IMR-90 (cell line): ENCODE measurements around the gene SCFD1. TPM values are rescaled to one million over a fixed set of nuclear protein-coding genes. Genes with fewer than 3 reads are reported as not detected.
"Not testable (repeated sequence)": the region's sequence is repeated elsewhere in the genome, so short reads cannot be mapped to it uniquely, and the experiment has no call there.

Experiments used
- ATAC-seq: fragments of 200-7000 bp; cut with Tn5 transposase; 2 replicates; pipeline ENCODE4 v1.9.1; 2020; ENCODE audit warnings: low read depth, mild to moderate bottlenecking, moderate library complexity
- BruUV-seq: library from RNA; stranded (reverse); fragments of 400-500 nt; replicated peaks from 2 replicates; lab custom pipeline; 2021; lab: Mats Ljungman, UMichigan
- CTCF ChIA-PET: fragments of 300-600 bp; formaldehyde crosslinking; extraction: SDS; loops from one replicate; lab custom pipeline; 2021; ENCODE audit warnings: antibody characterized with exemption; lab: Yijun Ruan, JAX
- POLR2A ChIA-PET: fragments of 300-600 bp; sonication (Branson Sonifier 250); formaldehyde crosslinking; loops from one replicate; lab custom pipeline; 2022; ENCODE audit warnings: antibody characterized with exemption; ENCODE audit not compliant: unreplicated experiment; lab: Charles Lee
- DNase-seq: peaks from one replicate; pipeline ENCODE4 v3.0.0; 2013
- H2AFZ ChIP-seq: replicated peaks from 2 replicates; pipeline ENCODE3; 2013; ENCODE audit warnings: low read length, mild to moderate bottlenecking; ENCODE audit not compliant: poor library complexity
- H2AK5ac ChIP-seq: 2 replicates; pipeline ENCODE4 v1.6.1; 2013; ENCODE audit warnings: low read depth, low read length, inconsistent platforms
- H2AK9ac ChIP-seq: replicated peaks from 2 replicates; pipeline ENCODE3; 2013; ENCODE audit warnings: mild to moderate bottlenecking, low read depth, low read length, moderate library complexity; ENCODE audit not compliant: poor library complexity
- H2BK120ac ChIP-seq: 2 replicates; pipeline ENCODE4 v1.6.1; 2013; ENCODE audit warnings: low read depth, low read length, inconsistent platforms
- H2BK15ac ChIP-seq: 3 replicates; pipeline ENCODE4 v1.6.1; 2013; ENCODE audit warnings: low read depth, low read length, inconsistent platforms
- H2BK20ac ChIP-seq: 2 replicates; pipeline ENCODE4 v1.6.1; 2013; ENCODE audit warnings: low read depth, mild to moderate bottlenecking, inconsistent platforms, low read length, moderate library complexity
- H2BK5ac ChIP-seq: 2 replicates; pipeline ENCODE4 v1.6.1; 2013; ENCODE audit warnings: mild to moderate bottlenecking, low read depth, low read length, inconsistent platforms; ENCODE audit not compliant: poor library complexity, severe bottlenecking
- H3K14ac ChIP-seq: replicated peaks from 2 replicates; pipeline ENCODE4 v1.6.1; 2013; ENCODE audit warnings: low read depth, low read length, inconsistent platforms
- H3K18ac ChIP-seq: 2 replicates; pipeline ENCODE4 v1.6.1; 2013; ENCODE audit warnings: low read depth, low read length, control low read depth
- H3K23ac ChIP-seq: 2 replicates; pipeline ENCODE4 v1.6.1; 2013; ENCODE audit warnings: low read depth, low read length, inconsistent platforms
- H3K27ac ChIP-seq: 2 replicates; pipeline ENCODE4 v1.5.1; 2013; ENCODE audit warnings: mild to moderate bottlenecking, control low read depth, low read length; ENCODE audit not compliant: insufficient read depth
- H3K27me3 ChIP-seq: 2 replicates; pipeline ENCODE4 v1.6.1; 2013; ENCODE audit warnings: low read length; ENCODE audit not compliant: control insufficient read depth, insufficient read depth
- H3K36me3 ChIP-seq: 2 replicates; pipeline ENCODE4 v1.6.1; 2013; ENCODE audit warnings: low read length, mixed read lengths; ENCODE audit not compliant: control insufficient read depth, insufficient read depth
- H3K4ac ChIP-seq: 2 replicates; pipeline ENCODE4 v1.6.1; 2013; ENCODE audit warnings: low read depth, low read length, inconsistent platforms
- H3K4me1 ChIP-seq: 2 replicates; pipeline ENCODE4 v1.6.1; 2013; ENCODE audit warnings: low read length, mixed read lengths; ENCODE audit not compliant: control insufficient read depth, insufficient read depth
- H3K4me2 ChIP-seq: 2 replicates; pipeline ENCODE4 v1.6.1; 2013; ENCODE audit warnings: low read depth, mild to moderate bottlenecking, control low read depth, low read length, moderate library complexity
- H3K4me3 ChIP-seq: 2 replicates; pipeline ENCODE4 v1.5.1; 2013; ENCODE audit warnings: low read depth, mild to moderate bottlenecking, control low read depth, low read length, moderate library complexity; ENCODE audit not compliant: insufficient read depth
- H3K56ac ChIP-seq: 2 replicates; pipeline ENCODE4 v1.6.1; 2013; ENCODE audit warnings: low read length, inconsistent platforms; ENCODE audit not compliant: insufficient read depth; ENCODE audit errors: extremely low read depth
- H3K79me1 ChIP-seq, 2 experiments: 2 replicates each; pipeline ENCODE4 v1.6.1; 2013; ENCODE audit warnings: low read length in 2 of 2, inconsistent platforms in 1 of 2, low read depth in 1 of 2
- H3K9ac ChIP-seq: 2 replicates; pipeline ENCODE4 v1.6.1; 2013; ENCODE audit warnings: low read depth, low read length, control low read depth
- H3K9me1 ChIP-seq: 2 replicates; pipeline ENCODE4 v1.6.1; 2013; ENCODE audit warnings: low read length, inconsistent platforms; ENCODE audit not compliant: insufficient read depth
- H3K9me3 ChIP-seq: 2 replicates; pipeline ENCODE4 v1.6.1; 2013; ENCODE audit warnings: low read length; ENCODE audit not compliant: control insufficient read depth, insufficient read depth
- H4K20me1 ChIP-seq: 2 replicates; pipeline ENCODE4 v1.6.1; 2013; ENCODE audit warnings: low read length, inconsistent platforms; ENCODE audit not compliant: insufficient read depth
- H4K5ac ChIP-seq: 2 replicates; pipeline ENCODE4 v1.6.1; 2013; ENCODE audit warnings: mild to moderate bottlenecking, low read depth, low read length, control low read depth
- H4K8ac ChIP-seq, 2 experiments: 2 replicates each; pipeline ENCODE4 v1.6.1; 2013; ENCODE audit warnings: low read depth in 2 of 2, low read length in 2 of 2, control low read depth in 1 of 2, inconsistent platforms in 1 of 2
- H4K91ac ChIP-seq: 2 replicates; pipeline ENCODE4 v1.6.1; 2013; ENCODE audit warnings: low read depth, low read length, inconsistent platforms; ENCODE audit not compliant: insufficient read depth
- WGBS, 2 experiments: methylation state at CpG; one replicate each; pipeline versions ENCODE4 v1.1.5 to v1.1.7; 2013; ENCODE audit warnings: missing lambda C conversion rate in 2 of 2; ENCODE audit not compliant: insufficient read length in 1 of 2; ENCODE audit errors: extremely low coverage in 2 of 2; 5-methylcytosine and 5-hydroxymethylcytosine counted together
- dilution Hi-C: fragments of 300-500 bp; cut with HindIII; formaldehyde crosslinking; loops from one replicate; pipeline ENCODE4 v1.14.3; 2018; ENCODE audit warnings: low sequenced_read_pairs; ENCODE audit not compliant: unreplicated experiment
- in situ Hi-C: fragments of 300-500 bp; cut with MboI; formaldehyde crosslinking; loops from 3 replicates; pipeline ENCODE4 v1.14.3; 2019; ENCODE audit warnings: low sequenced_read_pairs, inconsistent platforms, mixed read lengths
- intact Hi-C: fragments of 100-400 bp; cut with micrococcal nuclease; formaldehyde crosslinking; loops from 2 replicates; pipeline ENCODE4 v1.10.0; 2022
- polyA plus RNA-seq, 3 experiments: library from polyadenylated mRNA; depleted of rRNA; stranded (reverse); fragments of >200 nt; gene quantifications; 2 replicates each; pipeline ENCODE4 v1.2.3, GENCODE V29; 2012; ENCODE audit warnings: low replicate concordance in 1 of 3
- total RNA-seq: library from RNA; depleted of rRNA; stranded (reverse); fragments of >200 nt; gene quantifications from 2 replicates; pipeline ENCODE4 v1.2.3, GENCODE V29; 2012

The SCFD1 gene
- total and polyA plus RNA-seq, 2 of the 4 experiments (the other 2 are of a cell fraction): 51.4 to 74.0 TPM

DNA sequence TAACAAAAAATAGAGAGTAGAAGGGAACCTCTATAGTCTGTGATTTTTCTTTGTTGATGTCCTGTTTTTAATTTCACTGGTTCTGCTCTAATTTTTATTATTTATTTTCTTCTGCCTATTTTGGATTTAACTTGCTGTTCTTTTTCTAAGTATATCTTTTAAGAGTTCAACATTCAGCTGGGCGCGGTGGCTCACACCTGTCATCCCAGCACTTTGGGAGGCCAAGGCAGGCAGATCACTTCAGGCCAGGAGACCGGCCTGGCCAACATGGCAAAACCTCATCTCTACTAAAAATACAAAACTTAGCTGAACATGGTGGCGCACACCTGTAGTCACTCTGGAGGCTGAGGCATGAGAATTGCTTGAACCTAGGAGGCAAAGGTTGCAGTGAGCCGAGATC is 58.7 kb downstream of the SCFD1 start:
- H3K4ac ChIP-seq, H2BK5ac ChIP-seq, H3K27me3 ChIP-seq, BruUV-seq, H3K9me3 ChIP-seq, H3K14ac ChIP-seq, intact Hi-C loops, DNase-seq, H2AFZ ChIP-seq, H3K27ac ChIP-seq, H2BK20ac ChIP-seq, H4K8ac ChIP-seq, H2AK5ac ChIP-seq, H3K4me2 ChIP-seq, H2BK120ac ChIP-seq, H3K18ac ChIP-seq, H3K23ac ChIP-seq, dilution Hi-C loops, H4K20me1 ChIP-seq, H3K4me1 ChIP-seq, H3K56ac ChIP-seq, ATAC-seq, H3K9ac ChIP-seq, H3K9me1 ChIP-seq, H4K5ac ChIP-seq, in situ Hi-C loops, POLR2A ChIA-PET, H4K91ac ChIP-seq, H2AK9ac ChIP-seq, H3K4me3 ChIP-seq, H2BK15ac ChIP-seq: not testable (repeated sequence)
- no CpG with 5 or more reads among the region's 5 CpGs for WGBS, 2 experiments
- CTCF ChIA-PET: interaction anchor here (0.7 kb wide), 1 partner anchor 869 kb away, joined by 3 read pairs; no protein-coding TSS in a partner anchor
- Histone ChIP-seq H3K79me1 (peaks cover 11 to 15% of the 10 kb centered on the region in 2 experiments), H3K36me3 (peaks cover 17% of the 10 kb centered on the region)
